ENCODE measurements around the gene GGA2. TPM values are rescaled to one million over a fixed set of nuclear protein-coding genes. Genes with fewer than 3 reads are reported as not detected.

GGA2 gene
- total RNA-seq, 4 donors from 2014 or later: 44.1 to 117 (median 53.4) TPM

GRCh38 chr16:23528644-23529310 is 18.5 kb upstream of the GGA2 start:
- Histone ChIP-seq H3K27ac (no peak overlapping the region), H3K4me3 (no peak overlapping the region), H3K4me1 (no peaks in the 10 kb centered on the region), H3K36me3 (peaks cover 81% of the 10 kb centered on the region), H3K27me3 (no peaks in the 10 kb centered on the region), H3K9me3 (no peaks in the 10 kb centered on the region)
- DNase-seq (ENCODE audit: low spot score in 2 of 2): no peak
- TF ChIP-seq POLR2A (IDR thresholded peaks at IDR 0.05) (no peak), POLR2AphosphoS5 (IDR thresholded peaks at IDR 0.05) (no peak), EP300 (IDR thresholded peaks at IDR 0.05) (no peak), CTCF (IDR thresholded peaks at IDR 0.05) (no peak)
- 92% methylated on average over 10 of the region's 10 CpGs for WGBS

GRCh38 chr16:23527961-23528643 is 17.8 kb upstream of the GGA2 start:
- H3K4me3 ChIP-seq: no peak overlapping the region
- no peaks in the 10 kb centered on the region for H3K27me3 ChIP-seq
- no peaks in the 10 kb centered on the region for H3K9me3 ChIP-seq
- DNase-seq (ENCODE audit: low spot score in 2 of 2): no peak
- WGBS: 83% methylated on average over 11 of the region's 11 CpGs
- peaks cover 81% of the 10 kb centered on the region for H3K36me3 ChIP-seq
- TF ChIP-seq EP300 (IDR thresholded peaks at IDR 0.05) (no peak), CTCF (IDR thresholded peaks at IDR 0.05) (no peak), POLR2A (IDR thresholded peaks at IDR 0.05) (no peak), POLR2AphosphoS5 (IDR thresholded peaks at IDR 0.05) (no peak)
- H3K27ac ChIP-seq: no peak overlapping the region
- H3K4me1 ChIP-seq: no peaks in the 10 kb centered on the region

GRCh38 chr16:23524886-23525285 is 14.6 kb upstream of the GGA2 start:
- Histone ChIP-seq H3K27me3 (no peaks in the 10 kb centered on the region), H3K27ac (no peak overlapping the region), H3K4me3 (no peak overlapping the region), H3K36me3 (peaks cover 74% of the 10 kb centered on the region), H3K4me1 (no peaks in the 10 kb centered on the region), H3K9me3 (no peaks in the 10 kb centered on the region)
- no peak for TF ChIP-seq POLR2AphosphoS5 (IDR thresholded peaks at IDR 0.05)
- TF ChIP-seq CTCF (IDR thresholded peaks at IDR 0.05): no peak
- TF ChIP-seq POLR2A (IDR thresholded peaks at IDR 0.05): no peak
- no peak for TF ChIP-seq EP300 (IDR thresholded peaks at IDR 0.05)
- WGBS: 100% methylated on average over 3 of the region's 3 CpGs
- no peak for DNase-seq (ENCODE audit: low spot score in 2 of 2)

GRCh38 chr16:23523876-23524385 is 13.6 kb upstream of the GGA2 start:
- peaks cover 70% of the 10 kb centered on the region for H3K36me3 ChIP-seq
- TF ChIP-seq POLR2A (IDR thresholded peaks at IDR 0.05) (no peak), POLR2AphosphoS5 (IDR thresholded peaks at IDR 0.05) (no peak), CTCF (IDR thresholded peaks at IDR 0.05) (no peak), EP300 (IDR thresholded peaks at IDR 0.05) (no peak)
- H3K27ac ChIP-seq: no peak overlapping the region
- 94% methylated on average over 7 of the region's 7 CpGs for WGBS
- H3K4me1 ChIP-seq: no peaks in the 10 kb centered on the region
- DNase-seq (ENCODE audit: low spot score in 2 of 2): no peak
- no peaks in the 10 kb centered on the region for H3K9me3 ChIP-seq
- no peaks in the 10 kb centered on the region for H3K27me3 ChIP-seq
- H3K4me3 ChIP-seq: no peak overlapping the region

DNA sequence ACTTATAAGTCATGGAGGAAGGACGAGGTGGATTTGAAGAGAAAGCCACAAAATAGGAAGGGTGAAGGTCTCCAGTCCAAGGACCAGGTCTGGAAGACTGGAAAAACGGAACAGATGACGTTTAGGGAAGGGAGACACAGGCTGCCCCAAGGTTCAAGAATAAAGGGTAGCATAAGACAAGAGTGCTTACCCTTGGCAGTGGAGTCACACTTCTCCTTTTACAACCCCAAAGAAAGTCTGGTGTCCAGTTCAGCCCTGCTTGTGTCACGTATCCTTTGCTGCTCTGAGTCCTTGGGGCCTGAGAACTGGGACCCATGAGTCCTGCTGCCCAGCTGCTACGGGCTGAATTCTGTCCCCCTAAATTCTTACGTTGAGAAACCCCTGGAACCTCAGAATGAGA is 13.0 kb upstream of the GGA2 start:
- Histone ChIP-seq H3K4me3 (no peak overlapping the region), H3K4me1 (no peaks in the 10 kb centered on the region), H3K27ac (no peak overlapping the region), H3K9me3 (no peaks in the 10 kb centered on the region), H3K36me3 (peaks cover 64% of the 10 kb centered on the region), H3K27me3 (no peaks in the 10 kb centered on the region)
- TF ChIP-seq POLR2AphosphoS5 (IDR thresholded peaks at IDR 0.05) (no peak), EP300 (IDR thresholded peaks at IDR 0.05) (no peak), POLR2A (IDR thresholded peaks at IDR 0.05) (no peak), CTCF (IDR thresholded peaks at IDR 0.05) (no peak)
- 93% methylated on average over 6 of the region's 6 CpGs for WGBS
- DNase-seq (ENCODE audit: low spot score in 2 of 2): no peak

Measured in suprapubic skin (tissue), 4 donors.